ENCODE data around the gene SMARCC1.

Gene SMARCC1

DNA sequence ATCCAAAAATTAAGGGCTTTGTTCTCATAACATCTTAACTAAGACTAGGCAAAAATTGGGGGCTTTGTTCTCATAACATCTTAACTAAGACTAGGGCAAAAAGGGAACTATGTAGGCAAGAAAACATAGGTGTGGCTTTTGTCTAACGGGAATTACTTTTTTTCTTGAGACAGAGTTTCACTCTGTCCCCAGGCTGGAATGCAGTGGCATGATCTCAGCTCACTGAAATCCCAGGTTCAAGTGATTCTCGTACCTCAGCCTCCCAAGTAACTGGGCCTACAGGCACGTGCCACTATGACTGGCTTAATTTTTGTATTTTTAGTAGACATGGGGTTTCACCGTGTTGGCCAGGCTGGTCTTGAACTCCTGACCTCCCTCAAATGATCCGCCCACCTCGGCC is 153.3 kb downstream of the SMARCC1 start:
- TF ChIP-seq, protein P1, sequence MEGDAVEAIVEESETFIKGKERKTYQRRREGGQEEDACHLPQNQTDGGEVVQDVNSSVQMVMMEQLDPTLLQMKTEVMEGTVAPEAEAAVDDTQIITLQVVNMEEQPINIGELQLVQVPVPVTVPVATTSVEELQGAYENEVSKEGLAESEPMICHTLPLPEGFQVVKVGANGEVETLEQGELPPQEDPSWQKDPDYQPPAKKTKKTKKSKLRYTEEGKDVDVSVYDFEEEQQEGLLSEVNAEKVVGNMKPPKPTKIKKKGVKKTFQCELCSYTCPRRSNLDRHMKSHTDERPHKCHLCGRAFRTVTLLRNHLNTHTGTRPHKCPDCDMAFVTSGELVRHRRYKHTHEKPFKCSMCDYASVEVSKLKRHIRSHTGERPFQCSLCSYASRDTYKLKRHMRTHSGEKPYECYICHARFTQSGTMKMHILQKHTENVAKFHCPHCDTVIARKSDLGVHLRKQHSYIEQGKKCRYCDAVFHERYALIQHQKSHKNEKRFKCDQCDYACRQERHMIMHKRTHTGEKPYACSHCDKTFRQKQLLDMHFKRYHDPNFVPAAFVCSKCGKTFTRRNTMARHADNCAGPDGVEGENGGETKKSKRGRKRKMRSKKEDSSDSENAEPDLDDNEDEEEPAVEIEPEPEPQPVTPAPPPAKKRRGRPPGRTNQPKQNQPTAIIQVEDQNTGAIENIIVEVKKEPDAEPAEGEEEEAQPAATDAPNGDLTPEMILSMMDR (conservative IDR thresholded peaks at IDR 0.05), result no peak
- H3K27ac ChIP-seq, result no peak overlapping the region

DNA sequence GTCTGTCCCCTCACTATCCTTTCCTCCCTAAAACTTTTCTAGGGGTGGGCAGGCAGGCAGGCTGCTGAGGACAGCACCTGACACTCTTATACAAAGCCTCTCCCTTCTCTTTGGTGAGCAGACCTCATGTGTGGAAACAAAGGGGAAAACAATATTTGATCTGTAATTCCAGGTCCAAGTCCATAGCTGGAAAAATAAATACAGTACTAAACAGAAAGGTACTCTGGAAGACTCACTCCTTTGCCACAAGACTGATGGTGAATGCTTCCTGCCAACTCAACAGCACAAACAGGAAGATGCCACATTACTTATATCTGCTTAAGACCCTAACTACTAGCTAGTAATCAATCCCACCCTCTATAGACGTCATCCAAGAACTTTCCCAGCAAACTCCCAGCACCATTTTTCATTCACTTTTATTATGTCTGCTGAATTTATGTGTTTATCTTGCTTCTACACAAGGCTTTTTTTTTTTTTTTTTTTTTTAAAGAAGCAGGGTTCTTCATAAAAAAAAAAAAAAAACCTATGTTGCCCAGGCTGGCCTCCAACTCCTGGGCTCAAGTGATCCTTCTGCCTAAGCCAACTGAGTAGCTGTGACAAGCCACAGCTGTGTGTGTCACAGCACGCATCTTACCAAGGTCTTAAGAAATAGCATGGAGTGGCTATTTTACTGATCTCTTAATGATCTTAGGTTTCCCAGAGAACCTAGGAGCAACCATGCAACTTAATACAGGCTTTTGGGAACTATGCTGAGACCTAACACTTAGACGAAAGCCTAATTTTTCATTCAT is 158.8 kb downstream of the SMARCC1 start:
- H3K27ac ChIP-seq, result no peak overlapping the region
- TF ChIP-seq, protein P1 (conservative IDR thresholded peaks at IDR 0.05), result no peak

DNA sequence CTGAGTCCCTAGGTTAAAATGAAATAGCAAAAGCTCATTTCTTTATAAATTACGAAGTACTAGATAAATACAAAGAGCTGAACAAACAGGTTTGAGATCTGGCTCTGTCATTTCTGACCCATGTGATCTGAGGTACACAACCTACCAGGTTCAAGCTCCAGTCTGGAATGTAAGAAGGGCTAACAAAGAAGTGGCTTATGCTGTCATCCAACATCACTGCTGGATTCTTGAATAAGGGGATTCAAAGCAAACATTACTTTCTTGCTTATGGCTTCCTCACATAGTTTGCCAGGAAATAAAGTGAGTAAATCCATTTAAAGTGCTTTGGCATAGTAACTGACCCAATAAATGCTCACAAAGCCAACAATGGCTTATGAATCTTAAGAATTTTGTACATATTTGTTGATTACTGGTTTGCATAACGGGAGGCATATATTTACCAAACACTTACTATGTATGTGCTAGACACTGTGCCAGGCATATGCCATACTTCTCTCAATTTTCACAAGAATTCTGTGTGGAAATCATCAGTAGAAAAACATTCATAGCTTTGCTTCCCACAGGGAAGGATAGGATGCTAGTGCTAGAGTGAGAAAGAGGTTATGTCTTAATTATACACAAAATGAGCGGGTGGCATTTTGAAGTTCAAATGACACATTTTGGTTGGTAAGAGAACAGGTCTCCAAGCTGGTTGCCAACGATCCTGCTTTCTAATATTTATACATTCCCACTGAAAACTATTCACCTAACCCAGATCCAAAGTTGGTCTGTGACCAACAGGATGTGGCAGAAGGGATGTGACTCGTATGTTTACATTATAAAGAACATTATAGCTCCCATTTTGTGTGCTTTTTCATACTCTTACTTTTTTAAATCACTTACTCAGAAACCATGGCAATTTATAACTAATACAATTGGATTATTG is 164.3 kb downstream of the SMARCC1 start:
- TF ChIP-seq, protein P1 (conservative IDR thresholded peaks at IDR 0.05), result no peak

DNA sequence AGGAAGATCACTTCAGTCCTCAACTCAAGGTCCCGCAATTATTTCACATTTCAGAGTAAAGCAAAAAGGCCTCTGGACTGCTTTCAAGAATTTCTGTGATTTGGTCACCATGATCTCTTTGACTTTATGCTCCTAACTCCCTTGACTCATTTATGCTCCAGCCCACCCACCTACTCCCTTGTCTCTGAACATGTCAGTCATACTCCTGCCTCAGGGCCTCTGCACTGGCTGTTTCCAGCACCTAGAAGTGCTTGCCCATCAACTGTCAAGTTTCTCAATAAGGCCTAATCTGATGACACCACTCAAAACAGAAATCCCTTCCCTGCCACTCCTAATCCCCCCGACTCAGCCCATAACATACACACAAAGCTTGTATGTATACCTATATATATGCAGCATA is 166.9 kb downstream of the SMARCC1 start:
- no peak overlapping the region for H3K27ac ChIP-seq
- TF ChIP-seq, protein P1 (conservative IDR thresholded peaks at IDR 0.05), result no peak

More for the DNA sequence above, 164.3 kb downstream of the SMARCC1 start:
- peak overlapping the region; percentile 3; the same call in 1 of the 2 replicates for H3K27ac ChIP-seq

DNA sequence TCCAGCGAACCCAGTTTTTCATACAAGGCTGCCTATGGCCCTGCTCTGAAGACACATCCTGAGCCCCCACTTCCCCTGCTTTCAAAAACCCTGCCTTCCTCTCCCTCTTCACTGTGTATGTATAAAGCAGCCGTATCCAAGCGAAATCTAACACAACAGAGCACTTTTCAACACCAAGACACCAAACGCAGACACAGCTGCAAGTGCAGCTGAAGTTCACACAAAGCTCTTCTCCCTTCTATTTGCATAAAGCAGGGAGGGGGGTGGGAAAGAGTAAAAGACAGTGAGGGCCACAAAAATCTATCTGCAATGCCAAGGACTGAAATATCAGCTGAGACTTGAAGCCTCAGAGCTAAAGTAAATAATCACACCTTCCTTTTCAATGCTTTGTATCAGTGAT is 168.0 kb downstream of the SMARCC1 start:
- no peak overlapping the region for H3K27ac ChIP-seq
- TF ChIP-seq, protein P1 (conservative IDR thresholded peaks at IDR 0.05), result no peak

DNA sequence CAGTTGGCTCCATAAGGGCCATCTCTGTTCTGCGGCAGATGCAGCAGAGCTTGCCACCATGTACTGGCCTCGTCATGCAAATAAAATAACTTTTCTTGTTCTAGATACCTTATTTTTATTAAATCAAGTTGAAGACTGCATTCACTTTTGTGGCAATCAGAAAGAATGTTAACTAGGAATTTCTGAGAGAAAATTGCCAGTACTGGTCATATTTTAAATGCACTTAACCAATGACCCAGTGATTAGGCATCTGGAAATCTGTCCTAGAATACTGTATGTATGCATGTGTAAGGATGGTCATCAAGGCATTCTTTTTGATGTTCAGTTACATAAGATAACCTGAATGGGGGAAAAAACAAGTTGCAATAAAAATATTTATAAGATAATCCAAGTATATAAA is 168.8 kb downstream of the SMARCC1 start:
- no peak overlapping the region for H3K27ac ChIP-seq
- TF ChIP-seq, protein P1 (conservative IDR thresholded peaks at IDR 0.05), result no peak

DNA sequence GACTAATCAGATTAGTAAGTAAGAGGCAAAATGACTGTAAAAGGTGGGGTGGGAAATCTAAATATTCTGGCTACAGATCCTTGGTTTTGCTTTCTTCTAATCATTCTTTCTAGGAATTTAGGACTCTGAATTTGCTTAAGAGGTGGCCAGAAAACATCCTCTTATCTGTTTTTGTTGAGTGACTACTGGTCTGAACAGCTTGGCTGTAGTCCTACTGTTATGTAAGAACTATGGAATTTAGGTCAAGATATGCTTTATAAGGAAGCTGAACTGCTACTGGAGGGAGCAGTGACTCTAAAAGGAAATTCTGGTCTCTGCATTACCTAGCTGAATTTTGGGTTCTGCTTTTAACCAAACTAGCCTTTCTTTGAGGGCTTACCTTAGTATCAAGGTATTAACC is 169.5 kb downstream of the SMARCC1 start:
- TF ChIP-seq, protein P1 (conservative IDR thresholded peaks at IDR 0.05), result no peak
- H3K27ac ChIP-seq, result no peak overlapping the region

Measured in VCaP (cell line).